ENCODE data around the gene FAM25G. TPM values are rescaled to one million over a fixed set of nuclear protein-coding genes. Genes with fewer than 3 reads are reported as not detected.
A peak's percentile ranks its signal among the peaks of the same experiment; 100 is the strongest.
"Not testable (repeated sequence)": the region's sequence is repeated elsewhere in the genome, so short reads cannot be mapped to it uniquely, and the experiment has no call there.

The FAM25G gene
- total RNA-seq, 1 donor from 2014 or later: not detected

- no peaks in the 10 kb centered on the region for H3K36me3 Mint-ChIP-seq
- H3K4me1 Mint-ChIP-seq (ENCODE audit: unreplicated experiment): peaks cover 1% of the 10 kb centered on the region
- TF ChIP-seq CTCF (conservative IDR thresholded peaks at IDR 0.05): no peak
- H3K27me3 Mint-ChIP-seq: peaks cover 2% of the 10 kb centered on the region
- H3K9me3 Mint-ChIP-seq: no peaks in the 10 kb centered on the region
- H3K27ac Mint-ChIP-seq: no peak overlapping the region
- DNase-seq (ENCODE audit: extremely low spot score, unreplicated experiment): no peak
- no peak overlapping the region for H3K4me3 Mint-ChIP-seq
Measured at GRCh38 chr10:47458466-47459154, 32.9 kb downstream of the FAM25G start.

GRCh38 chr10:47457826-47458225, 33.7 kb downstream of the FAM25G start:
- Mint-ChIP-seq H3K4me1 (ENCODE audit: unreplicated experiment) (peaks cover 6% of the 10 kb centered on the region), H3K4me3 (no peak overlapping the region), H3K27ac (no peak overlapping the region), H3K9me3 (no peaks in the 10 kb centered on the region), H3K36me3 (no peaks in the 10 kb centered on the region), H3K27me3 (peaks cover 5% of the 10 kb centered on the region)
- no peak for TF ChIP-seq CTCF (conservative IDR thresholded peaks at IDR 0.05)
- DNase-seq (ENCODE audit: extremely low spot score, unreplicated experiment): peak; percentile 37

- H3K4me1 Mint-ChIP-seq (ENCODE audit: unreplicated experiment): peaks cover 6% of the 10 kb centered on the region
Measured at GRCh38 chr10:47457528-47457820, 34.0 kb downstream of the FAM25G start.

GRCh38 chr10:47456794-47457527, 34.5 kb downstream of the FAM25G start:
- peaks cover 6% of the 10 kb centered on the region for H3K4me1 Mint-ChIP-seq (ENCODE audit: unreplicated experiment)
- no peak overlapping the region for H3K27ac Mint-ChIP-seq
- H3K9me3 Mint-ChIP-seq: no peaks in the 10 kb centered on the region
- TF ChIP-seq CTCF (conservative IDR thresholded peaks at IDR 0.05): no peak
- DNase-seq (ENCODE audit: extremely low spot score, unreplicated experiment): peak; percentile 54
- H3K36me3 Mint-ChIP-seq: no peaks in the 10 kb centered on the region
- H3K4me3 Mint-ChIP-seq: no peak overlapping the region
- peaks cover 9% of the 10 kb centered on the region for H3K27me3 Mint-ChIP-seq

More at GRCh38 chr10:47457528-47457820, 34.0 kb downstream of the FAM25G start:
- H3K27me3 Mint-ChIP-seq: peaks cover 7% of the 10 kb centered on the region
- peak; percentile 39 for DNase-seq (ENCODE audit: extremely low spot score, unreplicated experiment)
- TF ChIP-seq CTCF (conservative IDR thresholded peaks at IDR 0.05): no peak
- H3K27ac Mint-ChIP-seq: no peak overlapping the region
- no peak overlapping the region for H3K4me3 Mint-ChIP-seq
- H3K9me3 Mint-ChIP-seq: no peaks in the 10 kb centered on the region
- H3K36me3 Mint-ChIP-seq: no peaks in the 10 kb centered on the region

GRCh38 chr10:47456079-47456785, 35.3 kb downstream of the FAM25G start:
- no peak for TF ChIP-seq CTCF (conservative IDR thresholded peaks at IDR 0.05)
- DNase-seq (ENCODE audit: extremely low spot score, unreplicated experiment): peak; percentile 45
- Mint-ChIP-seq H3K27ac (no peak overlapping the region), H3K27me3 (peaks cover 9% of the 10 kb centered on the region), H3K4me1 (ENCODE audit: unreplicated experiment) (peaks cover 6% of the 10 kb centered on the region), H3K4me3 (no peak overlapping the region), H3K9me3 (no peaks in the 10 kb centered on the region), H3K36me3 (no peaks in the 10 kb centered on the region)

GRCh38 chr10:47455350-47456078, 36.0 kb downstream of the FAM25G start:
- not testable (repeated sequence) for H3K9me3 Mint-ChIP-seq
- peak; percentile 43 for DNase-seq (ENCODE audit: extremely low spot score, unreplicated experiment)

More at GRCh38 chr10:47455350-47456078, 36.0 kb downstream of the FAM25G start:
- H3K27ac Mint-ChIP-seq; H3K4me3 Mint-ChIP-seq; H3K4me1 Mint-ChIP-seq (ENCODE audit: unreplicated experiment); H3K27me3 Mint-ChIP-seq; H3K36me3 Mint-ChIP-seq: not testable (repeated sequence)
